GM21381 (cell line): Measurements from ENCODE around the gene CLEC2A.

Experiments used
- ATAC-seq: cut with Tn5 transposase; IDR thresholded peaks from one replicate; pipeline ENCODE4 v1.9.1; 2021; ENCODE audit warnings: mild to moderate bottlenecking, moderate library complexity; ENCODE audit not compliant: unreplicated experiment

The CLEC2A gene

DNA sequence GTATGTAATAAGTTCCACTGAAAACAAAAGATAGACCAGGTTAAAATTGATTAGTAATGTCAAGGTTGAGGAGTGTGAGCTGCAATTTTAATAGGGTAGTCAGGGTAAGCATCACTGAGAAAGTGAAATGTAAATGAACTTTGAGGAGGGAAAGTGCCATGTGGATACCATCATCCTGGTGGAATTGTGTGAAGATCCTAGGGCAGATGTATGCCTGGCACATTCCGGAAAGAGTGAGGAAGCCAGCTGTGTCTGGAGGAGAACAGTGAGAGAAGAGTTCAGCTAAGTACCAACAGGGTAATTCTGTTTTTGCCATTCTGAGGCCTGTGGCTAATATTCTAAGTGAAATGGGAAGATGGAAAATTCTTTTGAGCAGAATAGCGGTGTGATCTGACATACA is 2.9 kb upstream of the CLEC2A start:
- ATAC-seq: no peak

- ATAC-seq: no peak
Observed at GRCh38 chr12:9933958-9934357, 1.8 kb upstream of the CLEC2A start.

DNA sequence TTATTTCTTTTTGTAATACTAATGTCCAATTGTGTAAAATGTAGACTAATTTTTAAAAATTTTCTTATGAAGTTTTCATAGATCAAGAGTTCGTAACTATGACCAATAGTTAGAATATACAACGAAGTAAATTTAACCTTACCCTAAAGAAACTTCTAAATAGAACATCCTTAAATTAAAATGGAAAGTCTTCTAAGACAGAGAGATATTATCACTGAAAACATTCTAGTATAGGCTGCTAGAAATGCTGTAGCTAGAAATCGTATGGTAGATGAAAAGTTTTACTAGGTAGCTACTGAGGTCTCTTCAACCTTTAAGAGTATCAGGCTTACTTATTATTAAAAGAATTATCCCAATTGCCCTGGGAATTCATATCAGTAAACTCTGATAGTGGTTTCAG is 925 bp downstream of the CLEC2A start:
- ATAC-seq: no peak

- no peak for ATAC-seq
Observed at GRCh38 chr12:9928607-9929006, 3.6 kb downstream of the CLEC2A start.

- no peak for ATAC-seq
Observed at GRCh38 chr12:9926876-9927275, 5.3 kb downstream of the CLEC2A start.

DNA sequence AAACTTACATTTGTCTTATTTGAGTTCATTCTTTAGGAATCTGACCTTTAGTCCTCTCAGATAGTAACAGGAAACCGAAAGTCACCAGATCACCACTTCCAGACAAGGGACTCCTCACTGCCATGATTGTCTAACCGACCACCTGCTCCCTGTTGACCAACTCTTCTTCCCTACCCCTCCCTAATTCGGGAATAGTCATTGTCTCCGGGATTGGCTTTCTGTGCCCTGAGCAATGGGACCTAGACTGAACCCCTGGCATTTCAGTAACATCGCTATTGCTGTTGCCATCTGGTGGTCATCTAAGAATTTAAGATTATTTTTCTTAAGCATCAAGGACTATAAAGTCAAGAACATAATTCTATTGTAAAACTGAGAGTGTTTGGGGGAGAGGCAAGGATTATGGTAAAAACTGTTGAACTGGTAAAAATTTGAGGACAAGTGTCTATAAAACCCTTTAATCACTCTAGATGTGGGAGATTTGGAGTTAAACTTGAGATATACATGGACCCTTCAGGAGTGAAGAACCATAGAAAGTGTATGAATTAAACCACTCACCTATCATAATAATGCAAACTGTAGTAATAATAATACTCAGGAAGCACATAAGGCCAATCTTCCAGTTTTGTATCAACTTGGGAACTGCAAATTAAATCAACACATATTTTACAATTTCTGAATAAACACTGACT is 6.3 kb downstream of the CLEC2A start:
- no peak for ATAC-seq

DNA sequence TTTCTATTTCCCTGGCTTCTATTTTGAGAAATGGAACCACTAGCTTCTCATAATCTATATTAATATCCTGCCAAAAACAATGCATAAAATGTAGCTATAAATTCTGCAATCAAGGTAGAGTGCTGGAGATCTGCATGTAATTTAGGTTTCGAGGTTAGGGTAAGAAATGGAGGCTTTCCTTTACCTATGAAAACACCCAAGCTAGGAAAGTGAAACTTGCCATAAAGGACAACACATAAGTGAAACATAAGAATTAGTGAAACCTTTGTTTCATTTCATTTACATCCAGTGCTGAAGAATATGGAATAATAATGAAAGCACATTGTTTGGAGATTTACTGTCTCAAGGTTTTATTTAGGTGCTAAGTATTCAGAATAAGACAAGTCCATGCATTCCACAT is 9.7 kb downstream of the CLEC2A start:
- ATAC-seq: no peak

- no peak for ATAC-seq
Observed at GRCh38 chr12:9920451-9920850, 11.7 kb downstream of the CLEC2A start.

GRCh38 chr12:9919443-9919842 is 12.7 kb downstream of the CLEC2A start:
- ATAC-seq: no peak

DNA sequence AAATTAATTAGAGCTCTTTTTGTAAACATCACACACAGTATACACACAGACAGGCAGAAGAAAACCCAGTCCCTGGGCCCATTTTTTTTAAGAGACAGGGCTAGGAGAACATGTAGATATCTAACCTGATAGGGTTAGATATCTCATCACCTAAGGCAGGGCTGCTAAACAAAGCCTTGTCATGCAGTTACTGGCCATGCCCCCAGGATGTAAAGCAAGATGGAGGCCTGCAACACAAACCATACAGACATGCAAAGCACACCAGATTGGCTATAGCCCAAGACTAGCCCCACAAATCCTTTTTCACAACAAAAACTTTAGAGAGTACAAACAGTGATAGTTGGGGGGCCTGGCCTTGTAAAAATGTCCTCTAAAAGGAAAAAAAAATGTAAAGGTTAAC is 20.5 kb downstream of the CLEC2A start:
- no peak for ATAC-seq

DNA sequence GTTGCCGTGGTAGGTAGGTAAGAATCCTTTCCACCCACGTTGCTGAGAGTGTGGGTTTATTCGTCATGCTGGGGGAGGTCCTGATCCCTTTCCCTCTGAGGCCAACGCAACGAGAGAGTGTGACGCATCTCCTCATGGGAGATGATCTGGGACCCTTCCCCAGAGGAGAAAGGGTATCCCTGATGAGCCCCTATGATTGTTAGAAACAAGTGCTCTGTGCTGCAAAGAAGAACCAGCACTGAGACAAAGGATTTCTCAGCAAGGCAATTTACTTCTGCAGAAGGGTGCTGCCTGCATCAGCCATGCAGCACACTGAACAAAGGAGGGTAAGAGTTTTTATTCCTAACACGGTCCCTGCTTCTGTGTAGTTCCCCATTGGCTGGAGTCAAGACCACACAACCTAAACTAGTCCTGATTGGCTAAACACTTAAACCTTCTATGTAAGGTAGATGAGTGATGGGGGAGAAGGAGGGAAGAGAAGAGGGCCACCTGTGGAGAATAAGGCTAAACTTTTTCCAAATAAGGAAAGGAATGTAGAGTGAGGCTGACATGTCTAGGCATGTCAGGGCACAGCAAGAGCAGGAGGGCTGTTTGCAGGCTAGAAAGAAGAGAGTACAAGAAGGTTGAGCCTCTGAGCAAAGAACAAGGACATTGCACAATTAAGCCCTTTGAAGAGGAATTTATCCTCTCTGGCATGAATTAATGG is 21.3 kb downstream of the CLEC2A start:
- ATAC-seq: no peak

GRCh38 chr12:9909724-9910123 is 22.4 kb downstream of the CLEC2A start:
- ATAC-seq: no peak

DNA sequence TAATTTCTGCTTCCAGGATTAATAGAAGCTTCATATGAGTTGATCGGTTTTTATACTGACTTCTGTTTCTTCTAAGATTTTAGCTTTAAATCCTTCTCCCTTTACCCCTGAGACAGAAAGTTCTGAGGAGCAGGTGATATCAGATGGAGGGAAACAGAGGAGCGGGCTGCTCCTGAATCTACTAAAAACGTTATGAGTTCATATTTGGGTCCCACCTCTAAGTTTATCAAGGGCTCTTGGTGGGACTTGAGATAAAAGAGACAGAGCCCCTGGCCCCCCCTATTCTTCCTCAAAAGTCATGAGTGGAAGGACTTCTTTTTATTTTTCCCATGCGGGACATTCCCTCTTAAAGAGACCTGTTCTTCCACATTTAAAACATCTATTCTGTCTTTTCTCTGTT is 23.8 kb downstream of the CLEC2A start:
- ATAC-seq: no peak

- ATAC-seq: no peak
Observed at GRCh38 chr12:9907769-9908168, 24.4 kb downstream of the CLEC2A start.

GRCh38 chr12:9906873-9907272 is 25.3 kb downstream of the CLEC2A start:
- no peak for ATAC-seq

DNA sequence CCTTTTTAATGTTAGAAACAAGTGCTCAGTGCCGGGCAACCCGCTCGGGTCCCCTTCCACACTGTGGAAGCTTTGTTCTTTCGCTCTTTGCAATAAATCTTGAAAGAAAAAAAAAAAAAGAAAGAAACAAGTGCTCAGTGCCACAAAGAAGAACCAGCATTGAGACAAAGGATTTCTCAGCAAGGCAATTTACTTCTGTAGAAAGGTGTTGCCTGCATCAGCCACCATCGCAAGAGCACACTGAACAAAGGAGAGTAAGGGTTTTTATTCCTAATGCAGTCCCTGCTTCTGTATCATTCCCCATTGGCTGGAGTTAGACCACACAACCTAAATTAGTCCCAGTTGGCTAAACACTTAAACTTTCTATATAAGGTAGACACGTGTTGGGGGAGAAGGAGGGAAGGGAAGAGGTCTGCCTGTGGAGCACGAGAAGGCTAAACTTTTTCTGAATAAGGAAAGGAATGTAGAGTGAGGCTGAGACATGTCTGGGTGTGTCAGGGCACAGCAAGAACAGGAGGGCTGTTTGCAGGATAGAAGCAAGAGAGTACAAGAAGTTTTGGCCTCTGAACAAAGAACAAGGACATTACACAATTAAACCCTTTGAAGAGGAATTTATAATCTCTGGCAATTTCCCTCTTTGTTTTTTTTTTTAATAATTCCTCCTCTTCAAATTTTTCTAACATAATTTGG is 29.5 kb downstream of the CLEC2A start:
- no peak for ATAC-seq

- ATAC-seq: no peak
Observed at GRCh38 chr12:9900930-9901329, 31.2 kb downstream of the CLEC2A start.

- no peak for ATAC-seq
Observed at GRCh38 chr12:9899209-9899608, 33.0 kb downstream of the CLEC2A start.

- no peak for ATAC-seq
Observed at GRCh38 chr12:9897535-9897934, 34.6 kb downstream of the CLEC2A start.

GRCh38 chr12:9895215-9895971 is 36.8 kb downstream of the CLEC2A start:
- no peak for ATAC-seq

DNA sequence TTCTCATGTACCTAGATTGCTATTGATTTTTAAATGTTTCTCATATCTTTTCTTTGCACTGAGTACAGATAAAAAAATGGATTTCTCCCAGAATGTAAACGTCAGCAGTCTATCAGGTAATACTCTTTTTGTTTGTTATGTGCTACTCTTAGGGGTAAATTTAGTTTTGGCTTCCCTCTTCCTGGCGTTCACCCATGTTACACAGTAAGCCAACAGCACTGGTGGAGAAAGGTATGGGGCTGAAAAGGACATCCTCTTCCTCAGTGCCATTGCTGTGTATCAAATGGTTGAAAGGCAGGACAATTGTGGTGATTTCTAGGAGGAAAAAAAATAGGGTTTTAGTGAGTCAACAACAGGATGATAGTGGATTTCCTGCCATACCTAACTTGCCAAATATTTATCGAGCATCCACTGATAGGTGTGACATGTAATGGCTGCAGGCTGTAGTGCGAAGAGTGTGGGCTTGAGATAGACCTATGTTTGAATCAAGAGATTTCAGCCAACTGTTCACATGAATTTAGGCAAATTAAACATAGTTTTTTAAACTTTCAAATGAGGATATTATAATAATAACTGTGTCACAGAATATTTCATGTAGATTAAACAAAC is 43.4 kb downstream of the CLEC2A start:
- no peak for ATAC-seq
